Heart left ventricle (tissue), 16 donors: ENCODE measurements around the gene ITPKA. TPM values are rescaled to one million over a fixed set of nuclear protein-coding genes. Genes with fewer than 3 reads are reported as not detected.

Experiments used
- ATAC-seq, 4 donors: fragments of 200-7000 bp; cut with Tn5 transposase; one replicate each; pipeline ENCODE4 v1.9.1; 2020 to 2022; ENCODE audit warnings: moderate library complexity in 4 of 4, mild to moderate bottlenecking in 3 of 4, moderate number of reproducible peaks in 1 of 4
- DNase-seq, 5 donors: peaks; one replicate each; pipeline ENCODE4 v3.0.0-alpha.2; 2020
- H3K27ac ChIP-seq, 12 donors: fragments of 200-600 bp; sonication (generic) in 4 of 12; one replicate each; pipeline versions ENCODE4 v1.5.0 to v1.8.0; 2016 to 2022; ENCODE audit warnings: mild to moderate bottlenecking in 2 of 12
- H3K27me3 ChIP-seq, 9 donors: fragments of 200-600 bp; sonication (generic) in 2 of 9; one replicate each; pipeline versions ENCODE4 v1.5.1 to v1.8.0; 2016 to 2022; ENCODE audit warnings: mild to moderate bottlenecking in 3 of 9
- H3K36me3 ChIP-seq, 9 donors: fragments of 200-600 bp; sonication (generic) in 2 of 9; one replicate each; pipeline versions ENCODE4 v1.5.0 to v1.8.0; 2018 to 2022; ENCODE audit warnings: mild to moderate bottlenecking in 2 of 9
- H3K4me1 ChIP-seq, 12 donors: fragments of 200-600 bp; sonication (generic) in 4 of 12; one replicate each; pipeline versions ENCODE4 v1.5.0 to v1.8.0; 2016 to 2022; ENCODE audit warnings: mild to moderate bottlenecking in 3 of 12
- H3K4me3 ChIP-seq, 12 donors: fragments of 200-600 bp; sonication (generic) in 4 of 12; one replicate each; pipeline versions ENCODE4 v1.5.0 to v1.8.0; 2017 to 2022; ENCODE audit warnings: mild to moderate bottlenecking in 9 of 12, moderate library complexity in 4 of 12
- H3K9me3 ChIP-seq, 12 donors: fragments of 200-600 bp; sonication (generic) in 4 of 12; one replicate each; pipeline versions ENCODE4 v1.5.0 to v1.8.0; 2016 to 2022; ENCODE audit warnings: mild to moderate bottlenecking in 1 of 12
- CTCF ChIP-seq, 12 donors: fragments of 200-600 bp; sonication (generic) in 4 of 12; IDR thresholded peaks; one replicate each; pipeline versions ENCODE4 v1.5.0 to v1.8.0; 2018 to 2022; ENCODE audit warnings: antibody characterized with exemption in 12 of 12, mild to moderate bottlenecking in 5 of 12
- POLR2A ChIP-seq, 2 donors: fragments of 450-650 bp; IDR thresholded peaks; one replicate each; pipeline ENCODE4 v1.6.1; 2017; ENCODE audit warnings: antibody characterized with exemption in 2 of 2, mild to moderate bottlenecking in 2 of 2, moderate library complexity in 2 of 2
- WGBS, 4 donors: extraction: QIAGEN DNeasy Blood & Tissue Kit in 2 of 4; methylation state at CpG; one replicate each; pipeline versions ENCODE4 v1.1.5 to v1.1.7; 2013 to 2018; 5-methylcytosine and 5-hydroxymethylcytosine counted together
- intact Hi-C, 10 donors: fragments of 100-400 bp; cut with DNase I; formaldehyde crosslinking; loops; one replicate each; pipeline versions ENCODE4 v1.11.1 to v1.14.2; 2022
- polyA plus RNA-seq, 2 donors: library from polyadenylated mRNA; stranded (reverse); fragments of 200-250 nt; gene quantifications; one replicate each; pipeline ENCODE4 v1.2.3, GENCODE V29; 2013
- total RNA-seq, 9 donors: library from RNA; depleted of rRNA in 2 of 9; stranded (reverse); fragments of >200 nt in 2 of 9; fragmentation: NEBNext Ultra II Directional in 3 of 9; extraction: Animal tissue kit (Norgen Biotek cat#: 25700) in 3 of 9; gene quantifications; one replicate each; pipeline versions ENCODE4 v1.1.0 to v1.2.4, GENCODE V29; 2016 to 2023
- donor health status: ischemic (EF 13 %, LVEDD 7.1; RV severe dilation, severe dysfunction).
- donor health status: healthy with polysubstance abuse.
- donor health status: DM: no; HTN: yes; CAD: no.
- donor health status: DM: no; HTN: no; CAD: no.
- donor health status: ischemic (EF 25% LVEDD 6.9; RV normal size, moderate dysfunction).
- donor health status: ischemic (EF 25% LVEDD 5.7; RV mildly dilated, moderate dysfunction).
- donor health status: healthy.
- donor health status: DM: yes; HTN: yes; CAD: no.
- donor health status: ischemic (EF 35%, LVEDD 5.7; RV mildly dilated, moderate dysfunction).
- donor health status: nonischemic (EF 11% LVEDD 7.7; RV severe dilation, severe dysfunction).
- donor health status: DM: yes; HTN: yes; CAD: no.
- donor health status: PGD.
- donor health status: ischemic (EF 29% LVEDD 5.4; RV normal size, mild dysfunction).
- donor health status: nonischemic (EF 23%, LVEDD 6.1; RV moderate dilation, normal function).

The ITPKA gene
- total and polyA plus RNA-seq, 11 donors: 0.80 to 12.5 (median 4.9) TPM

DNA sequence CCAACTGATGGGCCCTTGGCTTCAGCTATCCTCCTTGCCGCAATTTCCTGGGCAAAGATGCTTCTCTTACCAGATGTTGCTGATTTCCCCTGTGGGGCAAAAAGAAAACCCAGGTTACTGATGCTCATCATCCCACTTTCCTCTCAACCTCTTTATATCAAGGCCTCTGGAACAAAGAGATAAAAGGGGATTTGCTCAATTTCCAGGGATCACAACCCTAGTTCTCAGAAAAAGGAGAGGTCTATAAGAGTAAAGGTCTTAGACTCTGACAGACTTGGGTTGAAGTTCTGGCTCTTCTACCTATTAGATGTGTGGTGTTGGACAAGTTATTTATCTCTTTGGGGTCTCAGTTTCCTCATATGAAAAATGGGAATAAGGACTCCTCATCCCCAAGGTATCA is 41.9 kb downstream of the ITPKA start:
- H3K4me1 ChIP-seq: peaks cover 0 to 3% (median 0%) of the 10 kb centered on the region in 12 donors
- DNase-seq (no peak), ATAC-seq (no peak)
- no peaks in the 10 kb centered on the region for H3K27me3 ChIP-seq
- WGBS, 4 donors: 75 to 100% (median 96%) methylated on average over 1 of the region's 1 CpG
- intact Hi-C loops: no loop called here
- TF ChIP-seq POLR2A (IDR thresholded peaks at IDR 0.05) (no peak), CTCF (IDR thresholded peaks at IDR 0.05) (no peak)
- H3K36me3 ChIP-seq: peaks cover 0 to 66% (median 58%) of the 10 kb centered on the region in 9 donors
- no peaks in the 10 kb centered on the region for H3K9me3 ChIP-seq
- H3K27ac ChIP-seq: no peak overlapping the region
- H3K4me3 ChIP-seq: no peak overlapping the region

DNA sequence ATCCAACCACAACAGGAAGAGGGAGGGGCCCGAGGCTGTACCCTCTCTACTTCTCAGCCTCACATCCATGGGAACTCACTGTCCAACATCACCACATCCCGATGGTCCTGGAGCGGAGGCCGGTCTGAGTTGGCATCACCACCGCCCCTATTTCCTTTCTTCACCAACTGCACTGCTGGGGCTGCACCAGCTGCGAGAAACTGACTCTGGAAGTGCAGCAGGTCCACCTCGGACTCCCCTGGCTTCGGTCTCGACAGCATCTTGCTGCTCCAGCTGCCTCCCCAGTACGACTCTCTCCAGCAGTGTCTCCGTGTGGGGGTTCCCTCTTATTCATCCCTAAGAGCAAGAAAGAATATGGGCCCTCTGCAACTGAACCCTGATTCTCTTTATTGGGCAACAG is 43.2 kb downstream of the ITPKA start:
- intact Hi-C loops: no loop called here
- no peak for DNase-seq
- Histone ChIP-seq H3K9me3 (no peaks in the 10 kb centered on the region), H3K4me1 (no peaks in the 10 kb centered on the region), H3K36me3 (peaks cover 0 to 52% (median 48%) of the 10 kb centered on the region in 9 donors), H3K4me3 (no peak overlapping the region), H3K27ac (no peak overlapping the region), H3K27me3 (no peaks in the 10 kb centered on the region)
- no peak for ATAC-seq
- TF ChIP-seq POLR2A (IDR thresholded peaks at IDR 0.05): no peak
- no peak for TF ChIP-seq CTCF (IDR thresholded peaks at IDR 0.05)
- 90 to 93% (median 92%) methylated on average over 11 of the region's 11 CpGs for WGBS, 4 donors

DNA sequence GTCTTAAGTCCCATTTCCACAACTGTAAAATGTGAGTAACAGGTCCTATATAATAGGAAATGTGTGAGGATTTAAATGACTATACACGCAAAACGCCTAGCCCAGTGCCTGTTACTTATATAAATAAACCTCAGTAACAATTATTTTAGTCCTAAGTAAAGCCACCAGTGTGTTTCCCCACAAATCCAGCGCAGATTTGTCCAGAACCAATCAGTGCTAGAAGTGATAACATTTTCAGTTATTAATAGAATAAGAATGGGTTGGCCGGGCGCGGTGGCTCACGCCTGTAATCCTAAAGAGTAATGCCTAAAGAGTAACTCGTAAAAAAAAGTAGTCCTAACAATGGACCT is 49.8 kb downstream of the ITPKA start:
- Histone ChIP-seq H3K27ac (peak overlapping the region; percentile 46 to 89 (median 80)), H3K27me3 (no peaks in the 10 kb centered on the region), H3K36me3 (no peaks in the 10 kb centered on the region), H3K4me1 (peaks cover 0 to 17% (median 7%) of the 10 kb centered on the region in 12 donors), H3K9me3 (no peaks in the 10 kb centered on the region), H3K4me3 (peak overlapping the region; percentile 50 to 98 (median 84))
- intact Hi-C loops: no loop called here
- ATAC-seq (peak in 1 of 4 donors; percentile 8), DNase-seq (no peak)
- WGBS, 4 donors: 2 to 9% (median 4%) methylated on average over 8 of the region's 8 CpGs
- TF ChIP-seq CTCF (IDR thresholded peaks at IDR 0.05) (no peak), POLR2A (IDR thresholded peaks at IDR 0.05) (no peak)

- 66 to 80% (median 74%) methylated on average over 15 of the region's 15 CpGs for WGBS, 4 donors
- DNase-seq: peak in 1 of 5 donors; percentile 52
- peak in 2 of 4 donors; percentile 40 to 52 for ATAC-seq
- intact Hi-C loops: no loop called here
- TF ChIP-seq CTCF (IDR thresholded peaks at IDR 0.05) (no peak), POLR2A (IDR thresholded peaks at IDR 0.05) (no peak)
- peak overlapping the region; percentile 50 to 98 (median 84) for H3K4me3 ChIP-seq
- peaks cover 0 to 17% (median 7%) of the 10 kb centered on the region in 12 donors for H3K4me1 ChIP-seq
- H3K9me3 ChIP-seq: no peaks in the 10 kb centered on the region
- peak overlapping the region in 8 of 12 donors; percentile 71 to 89 (median 84) for H3K27ac ChIP-seq
- no peaks in the 10 kb centered on the region for H3K27me3 ChIP-seq
- no peaks in the 10 kb centered on the region for H3K36me3 ChIP-seq
Observed at GRCh38 chr15:41544650-41545015, 51.0 kb downstream of the ITPKA start.
